Adrenal gland (tissue), 5 donors: ENCODE results near the gene TCF12.

ENCODE experiments used
- POLR2A ChIP-seq, 2 donors: fragments of 450-650 bp; IDR thresholded peaks; one replicate each; pipeline ENCODE4 v1.6.1; 2017; ENCODE audit warnings: antibody characterized with exemption in 2 of 2, mild to moderate bottlenecking in 2 of 2, moderate library complexity in 1 of 2
- TF ChIP-seq, protein P1 (sequence below), 6 experiments: fragments of 450-650 bp in 4 of 6; fragments of 200-600 bp in 2 of 6; sonication (generic) in 1 of 6; IDR thresholded peaks; 1 replicate in 5 of 6; 2 replicates in 1 of 6; pipeline versions ENCODE4 v1.5.1 to v1.8.0; 2016 to 2021; ENCODE audit warnings: antibody characterized with exemption in 6 of 6, mild to moderate bottlenecking in 2 of 6, moderate library complexity in 1 of 6
- donor health status: DM: no; HTN: no; CAD: no.

GRCh38 chr15:57193161-57193560 lies 274.7 kb downstream of the TCF12 start:
- TF ChIP-seq, protein P1, sequence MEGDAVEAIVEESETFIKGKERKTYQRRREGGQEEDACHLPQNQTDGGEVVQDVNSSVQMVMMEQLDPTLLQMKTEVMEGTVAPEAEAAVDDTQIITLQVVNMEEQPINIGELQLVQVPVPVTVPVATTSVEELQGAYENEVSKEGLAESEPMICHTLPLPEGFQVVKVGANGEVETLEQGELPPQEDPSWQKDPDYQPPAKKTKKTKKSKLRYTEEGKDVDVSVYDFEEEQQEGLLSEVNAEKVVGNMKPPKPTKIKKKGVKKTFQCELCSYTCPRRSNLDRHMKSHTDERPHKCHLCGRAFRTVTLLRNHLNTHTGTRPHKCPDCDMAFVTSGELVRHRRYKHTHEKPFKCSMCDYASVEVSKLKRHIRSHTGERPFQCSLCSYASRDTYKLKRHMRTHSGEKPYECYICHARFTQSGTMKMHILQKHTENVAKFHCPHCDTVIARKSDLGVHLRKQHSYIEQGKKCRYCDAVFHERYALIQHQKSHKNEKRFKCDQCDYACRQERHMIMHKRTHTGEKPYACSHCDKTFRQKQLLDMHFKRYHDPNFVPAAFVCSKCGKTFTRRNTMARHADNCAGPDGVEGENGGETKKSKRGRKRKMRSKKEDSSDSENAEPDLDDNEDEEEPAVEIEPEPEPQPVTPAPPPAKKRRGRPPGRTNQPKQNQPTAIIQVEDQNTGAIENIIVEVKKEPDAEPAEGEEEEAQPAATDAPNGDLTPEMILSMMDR (IDR thresholded peaks at IDR 0.05): no peak
- no peak for TF ChIP-seq POLR2A (IDR thresholded peaks at IDR 0.05)
